Measurements from ENCODE around the gene SH3GL1. TPM values are rescaled to one million over a fixed set of nuclear protein-coding genes. Genes with fewer than 3 reads are reported as not detected.

The SH3GL1 gene
- polyA plus RNA-seq, 1 donor (not counting 4 experiments of a cell fraction or from before 2014, with no cell fraction given) = 47.4 TPM

DNA sequence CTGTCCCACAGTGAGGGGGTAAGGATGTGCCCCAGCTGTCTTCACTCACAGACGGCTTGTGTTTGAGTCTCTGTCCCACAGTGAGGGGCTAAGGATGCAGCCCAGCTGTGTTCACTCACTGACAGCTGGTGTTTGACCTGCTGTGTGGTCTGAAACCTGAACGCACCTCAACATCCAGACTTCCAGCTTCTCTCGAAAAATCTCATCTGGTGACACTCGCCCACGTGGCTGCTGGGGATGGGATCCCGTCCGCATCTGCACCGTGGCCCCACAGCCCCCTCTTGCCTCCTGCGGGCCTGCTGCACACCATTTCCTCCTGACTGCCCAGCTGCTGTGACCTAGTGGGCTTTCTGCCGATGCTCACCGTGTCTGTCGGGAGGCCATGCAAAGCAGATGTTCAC, 29.4 kb upstream of the SH3GL1 start:
- Histone ChIP-seq H3K27me3 (ENCODE audit: control insufficient read depth, extremely low read depth, insufficient read depth, low read length) (no peaks in the 10 kb centered on the region), H3K4me3 (ENCODE audit: control insufficient read depth in 2 of 3, extremely low read depth in 1 of 3, insufficient read depth in 2 of 3, low read depth in 1 of 3, low read length in 3 of 3) (no peak overlapping the region), H4K20me1 (ENCODE audit: control insufficient read depth, extremely low read depth, insufficient read depth, low read length) (no peaks in the 10 kb centered on the region), H3K9me1 (ENCODE audit: control insufficient read depth, extremely low read depth, insufficient read depth, low read length) (no peaks in the 10 kb centered on the region), H3K4me2 (ENCODE audit: control insufficient read depth, extremely low read depth, insufficient read depth, low read depth, low read length) (no peak overlapping the region), H3K9me3 (ENCODE audit: control insufficient read depth, low read depth, low read length) (no peaks in the 10 kb centered on the region), H3K79me2 (ENCODE audit: control insufficient read depth, insufficient read depth, low read length) (no peaks in the 10 kb centered on the region), H3K4me1 (ENCODE audit: control insufficient read depth, extremely low read depth, insufficient read depth, low read length) (no peaks in the 10 kb centered on the region), H3K9ac (ENCODE audit: control insufficient read depth, extremely low read depth, insufficient read depth, low read length) (no peak overlapping the region), H2AFZ (ENCODE audit: control insufficient read depth, low read length) (no peak overlapping the region), H3K36me3 (ENCODE audit: control insufficient read depth in 2 of 2, extremely low read depth in 1 of 2, insufficient read depth in 2 of 2, low read length in 2 of 2) (peaks cover 21 to 30% of the 10 kb centered on the region in 2 experiments), H3K27ac (ENCODE audit: control insufficient read depth, insufficient read depth, low read length) (no peak overlapping the region)
- dilution Hi-C loops (cut with MboI; ENCODE audit: extremely low pct_ligation_motif_present, low sequenced_read_pairs) = no loop called here
- DNase-seq (ENCODE audit: low read depth, low spot score) (no peak), FAIRE-seq (no peak)
- no peak for TF ChIP-seq CTCF (optimal IDR thresholded peaks at IDR 0.05 in 1 of 3, IDR thresholded peaks at IDR 0.05 in 1 of 3, conservative IDR thresholded peaks at IDR 0.05 in 1 of 3; ENCODE audit: extremely low read depth in 1 of 3, insufficient read depth in 2 of 3, low read length in 3 of 3)
- no peak for TF ChIP-seq EZH2 (IDR thresholded peaks at IDR 0.05; ENCODE audit: low read length)

GRCh38 chr19:4429256-4429655, 28.9 kb upstream of the SH3GL1 start:
- TF ChIP-seq CTCF (optimal IDR thresholded peaks at IDR 0.05 in 1 of 3, IDR thresholded peaks at IDR 0.05 in 1 of 3, conservative IDR thresholded peaks at IDR 0.05 in 1 of 3; ENCODE audit: extremely low read depth in 1 of 3, insufficient read depth in 2 of 3, low read length in 3 of 3) = no peak
- no peak for TF ChIP-seq EZH2 (IDR thresholded peaks at IDR 0.05; ENCODE audit: low read length)
- H3K4me3 ChIP-seq (ENCODE audit: control insufficient read depth in 2 of 3, extremely low read depth in 1 of 3, insufficient read depth in 2 of 3, low read depth in 1 of 3, low read length in 3 of 3) = no peak overlapping the region
- no peak overlapping the region for H2AFZ ChIP-seq (ENCODE audit: control insufficient read depth, low read length)
- FAIRE-seq (no peak), DNase-seq (ENCODE audit: low read depth, low spot score) (no peak)
- H3K27ac ChIP-seq (ENCODE audit: control insufficient read depth, insufficient read depth, low read length) = no peak overlapping the region
- H3K36me3 ChIP-seq (ENCODE audit: control insufficient read depth in 2 of 2, extremely low read depth in 1 of 2, insufficient read depth in 2 of 2, low read length in 2 of 2) = peaks cover 20 to 31% of the 10 kb centered on the region in 2 experiments
- H3K9me1 ChIP-seq (ENCODE audit: control insufficient read depth, extremely low read depth, insufficient read depth, low read length) = no peaks in the 10 kb centered on the region
- H4K20me1 ChIP-seq (ENCODE audit: control insufficient read depth, extremely low read depth, insufficient read depth, low read length) = no peaks in the 10 kb centered on the region
- H3K27me3 ChIP-seq (ENCODE audit: control insufficient read depth, extremely low read depth, insufficient read depth, low read length) = no peaks in the 10 kb centered on the region
- no peaks in the 10 kb centered on the region for H3K79me2 ChIP-seq (ENCODE audit: control insufficient read depth, insufficient read depth, low read length)
- H3K9ac ChIP-seq (ENCODE audit: control insufficient read depth, extremely low read depth, insufficient read depth, low read length) = no peak overlapping the region
- no peak overlapping the region for H3K4me2 ChIP-seq (ENCODE audit: control insufficient read depth, extremely low read depth, insufficient read depth, low read depth, low read length)
- H3K4me1 ChIP-seq (ENCODE audit: control insufficient read depth, extremely low read depth, insufficient read depth, low read length) = no peaks in the 10 kb centered on the region
- dilution Hi-C loops (cut with MboI; ENCODE audit: extremely low pct_ligation_motif_present, low sequenced_read_pairs) = no loop called here
- no peaks in the 10 kb centered on the region for H3K9me3 ChIP-seq (ENCODE audit: control insufficient read depth, low read depth, low read length)

All from keratinocyte (primary cell).